B cell (primary cell): Measurements from ENCODE around the gene SPTLC2. TPM values are rescaled to one million over a fixed set of nuclear protein-coding genes. Genes with fewer than 3 reads are reported as not detected.

Source experiments
- ATAC-seq: fragments of 200-7000 bp; cut with Tn5 transposase; one replicate; pipeline ENCODE4 v1.10.0; 2021; ENCODE audit warnings: low read depth, mild to moderate bottlenecking, moderate number of reproducible peaks, moderate library complexity
- CTCF ChIA-PET: fragments of 350-600 bp; sonication (Branson Sonifier 250); formaldehyde crosslinking; loops from one replicate; lab custom pipeline; 2021; ENCODE audit warnings: antibody characterized with exemption, inconsistent platforms; lab: Charles Lee
- POLR2A ChIA-PET: fragments of 350-600 bp; sonication (Branson Sonifier 250); formaldehyde crosslinking; loops from one replicate; lab custom pipeline; 2021; ENCODE audit warnings: antibody characterized with exemption; lab: Charles Lee
- DNase-seq: peaks from one replicate; pipeline ENCODE4 v3.0.0; 2013
- H2AFZ ChIP-seq: 2 replicates; pipeline ENCODE4 v1.6.1; 2012; ENCODE audit warnings: mild to moderate bottlenecking, low read depth, low read length; ENCODE audit not compliant: insufficient read depth, poor library complexity, severe bottlenecking
- H3K27ac ChIP-seq, 2 donors: 1 replicate in 1 of 2; 2 replicates in 1 of 2; pipeline ENCODE4 v1.5.1; 2012 to 2013; ENCODE audit warnings: low read length in 2 of 2, mild to moderate bottlenecking in 2 of 2, moderate library complexity in 1 of 2
- H3K27me3 ChIP-seq, 4 experiments: fragments of 200-600 bp in 1 of 4; sonication (generic) in 1 of 4; replicated peaks in 1 of 4; 1 replicate in 2 of 4; 2 replicates in 2 of 4; pipeline versions ENCODE4 v1.6.1 to v1.7.0; 2013 to 2016; ENCODE audit warnings: low read length in 3 of 4, mild to moderate bottlenecking in 2 of 4, mixed read lengths in 1 of 4, moderate library complexity in 1 of 4; ENCODE audit not compliant: insufficient read depth in 4 of 4, control insufficient read depth in 3 of 4; ENCODE audit errors: control extremely low read depth in 1 of 4
- H3K36me3 ChIP-seq, 2 experiments: replicated peaks in 1 of 2; 1 replicate in 1 of 2; 2 replicates in 1 of 2; pipeline versions ENCODE4 v1.6.1 to v1.7.1; 2013; ENCODE audit warnings: low read length in 1 of 2; ENCODE audit not compliant: insufficient read depth in 2 of 2, control insufficient read depth in 1 of 2; ENCODE audit errors: control extremely low read depth in 1 of 2, extremely low read depth in 1 of 2
- H3K4me1 ChIP-seq, 2 donors: fragments of 200-600 bp in 1 of 2; sonication (generic) in 1 of 2; 1 replicate in 1 of 2; 2 replicates in 1 of 2; pipeline versions ENCODE4 v1.5.1 to v1.6.1; 2013 to 2017; ENCODE audit warnings: low read length in 2 of 2; ENCODE audit not compliant: control insufficient read depth in 2 of 2, insufficient read depth in 2 of 2
- H3K4me2 ChIP-seq: replicated peaks from 2 replicates; pipeline ENCODE3; 2012; ENCODE audit warnings: mild to moderate bottlenecking, low read depth, low read length; ENCODE audit not compliant: poor library complexity, severe bottlenecking
- H3K4me3 ChIP-seq, 5 experiments: fragments of 200-600 bp in 1 of 5; sonication (generic) in 1 of 5; 1 replicate in 3 of 5; 2 replicates in 2 of 5; pipeline versions ENCODE4 v1.5.1 to v1.7.0; 2011 to 2016; ENCODE audit warnings: low read length in 4 of 5, mild to moderate bottlenecking in 4 of 5, low read depth in 2 of 5, control low read depth in 1 of 5, moderate library complexity in 1 of 5; ENCODE audit not compliant: insufficient read depth in 1 of 5; ENCODE audit errors: control extremely low read depth in 1 of 5, extremely low read depth in 1 of 5
- H3K79me2 ChIP-seq: fragments of 200-600 bp; sonication (generic); one replicate; pipeline ENCODE4 v1.6.0; 2016; ENCODE audit warnings: low read length; ENCODE audit not compliant: control insufficient read depth, insufficient read depth
- H3K9ac ChIP-seq: fragments of 200-600 bp; sonication (generic); 2 replicates; pipeline ENCODE4 v1.6.1; 2017; ENCODE audit warnings: mild to moderate bottlenecking, low read length, moderate library complexity
- H3K9me3 ChIP-seq, 3 donors: one replicate each; pipeline versions ENCODE4 v1.6.1 to v1.7.1; 2013; ENCODE audit warnings: low read length in 2 of 3; ENCODE audit not compliant: control insufficient read depth in 2 of 3, insufficient read depth in 1 of 3; ENCODE audit errors: control extremely low read depth in 1 of 3
- H4K20me1 ChIP-seq: 2 replicates; pipeline ENCODE4 v1.6.0; 2012; ENCODE audit warnings: mild to moderate bottlenecking, low read length; ENCODE audit not compliant: insufficient read depth, control insufficient read depth, poor library complexity, severe bottlenecking
- H3K27ac Mint-ChIP-seq: one replicate; pipeline ENCODE4 v1.8.0; 2021; ENCODE audit warnings: mixed read lengths
- H3K27me3 Mint-ChIP-seq: one replicate; pipeline ENCODE4 v1.8.0; 2021; ENCODE audit warnings: mixed read lengths
- H3K4me1 Mint-ChIP-seq: one replicate; pipeline ENCODE4 v1.8.0; 2021; ENCODE audit warnings: mixed read lengths
- H3K4me3 Mint-ChIP-seq: one replicate; pipeline ENCODE4 v1.8.0; 2021; ENCODE audit warnings: mixed read lengths
- H3K9me3 Mint-ChIP-seq: one replicate; pipeline ENCODE4 v1.8.0; 2022; ENCODE audit warnings: mixed read lengths; ENCODE audit not compliant: insufficient read depth
- CTCF ChIP-seq: fragments of 200-600 bp; IDR thresholded peaks from one replicate; pipeline ENCODE4 v1.8.0; 2022; ENCODE audit warnings: antibody characterized with exemption, mild to moderate bottlenecking
- EZH2 ChIP-seq: IDR thresholded peaks from 2 replicates; pipeline ENCODE4 v1.6.1; 2012; ENCODE audit warnings: borderline replicate concordance, low read depth, mild to moderate bottlenecking, moderate library complexity, low read length; ENCODE audit not compliant: insufficient read depth, poor library complexity, severe bottlenecking
- whole genome bisulfite sequencing: methylation state at CpG from one replicate; pipeline ENCODE4 v1.1.5; 2013; ENCODE audit warnings: missing lambda C conversion rate; ENCODE audit not compliant: insufficient coverage; 5-methylcytosine and 5-hydroxymethylcytosine counted together
- intact Hi-C: fragments of 100-400 bp; cut with micrococcal nuclease; formaldehyde crosslinking; loops from one replicate; pipeline ENCODE4 v1.10.0; 2022
- polyA plus RNA-seq: library from polyadenylated mRNA; depleted of rRNA; stranded (reverse); fragments of >200 nt; gene quantifications from 2 replicates; pipeline ENCODE4 v1.2.3, GENCODE V29; 2012
- total RNA-seq, 2 donors: library from RNA; stranded (reverse); fragments of 120-200 nt in 1 of 2; gene quantifications; 1 replicate in 1 of 2; 2 replicates in 1 of 2; pipeline versions ENCODE4 v1.2.3 to v1.2.4, GENCODE V29; 2013 to 2022

The SPTLC2 gene
- total and polyA plus RNA-seq, 2 donors (not counting 1 experiment from before 2014, with no cell fraction given) = 9.4 to 41.4 TPM

- Mint-ChIP-seq H3K27me3 (no peaks in the 10 kb centered on the region), H3K4me3 (no peak overlapping the region), H3K4me1 (no peaks in the 10 kb centered on the region), H3K27ac (no peak overlapping the region), H3K9me3 (no peaks in the 10 kb centered on the region)
- intact Hi-C loops = no loop called here
- Histone ChIP-seq H3K79me2 (peaks cover 17% of the 10 kb centered on the region), H3K36me3 (peaks cover 4 to 38% of the 10 kb centered on the region in 2 experiments), H3K9ac (no peak overlapping the region), H4K20me1 (peaks cover 17% of the 10 kb centered on the region), H3K27me3 (no peaks in the 10 kb centered on the region), H3K4me1 (no peaks in the 10 kb centered on the region), H3K4me2 (no peak overlapping the region), H3K9me3 (no peaks in the 10 kb centered on the region), H3K27ac (no peak overlapping the region), H3K4me3 (no peak overlapping the region), H2AFZ (no peak overlapping the region)
- ChIA-PET POLR2A (no interaction called here), CTCF (interaction anchor here (0.7 kb wide), 1 partner anchor 30 kb away, joined by 3 read pairs; no protein-coding TSS in a partner anchor)
- TF ChIP-seq EZH2 = no peak
- no CpG with 5 or more reads among the region's 1 CpG for WGBS
- ATAC-seq = no peak
- no peak for DNase-seq
Measured at GRCh38 chr14:77526266-77526665, 90.2 kb downstream of the SPTLC2 start.

- DNase-seq (no peak), ATAC-seq (no peak)
- TF ChIP-seq EZH2 (no peak), CTCF (no peak)
- Mint-ChIP-seq H3K4me3 (no peak overlapping the region), H3K9me3 (no peaks in the 10 kb centered on the region), H3K27ac (no peak overlapping the region), H3K4me1 (no peaks in the 10 kb centered on the region), H3K27me3 (no peaks in the 10 kb centered on the region)
- H3K9me3 ChIP-seq = no peaks in the 10 kb centered on the region
- no peaks in the 10 kb centered on the region for H3K4me1 ChIP-seq
- no peaks in the 10 kb centered on the region for H3K27me3 ChIP-seq
- 80% methylated on average over 5 of the region's 6 CpGs for WGBS
- H2AFZ ChIP-seq = no peak overlapping the region
- H3K4me2 ChIP-seq = no peak overlapping the region
- no peak overlapping the region for H3K4me3 ChIP-seq
- peaks cover 13 to 47% of the 10 kb centered on the region in 2 experiments for H3K36me3 ChIP-seq
- ChIA-PET CTCF (no interaction called here), POLR2A (no interaction called here)
- intact Hi-C loops = no loop called here
- no peak overlapping the region for H3K9ac ChIP-seq
- H3K79me2 ChIP-seq = peaks cover 6% of the 10 kb centered on the region
- H3K27ac ChIP-seq = no peak overlapping the region
- peaks cover 12% of the 10 kb centered on the region for H4K20me1 ChIP-seq
Measured at GRCh38 chr14:77524536-77524935, 91.9 kb downstream of the SPTLC2 start.
